Loucy (cell line): ENCODE measurements around the gene ZNF521.

Source experiments
- CTCF ChIP-seq: fragments of 200-600 bp; sonication (generic); conservative IDR thresholded peaks from 2 replicates; pipeline ENCODE4 v1.5.1; 2014; ENCODE audit warnings: mild to moderate bottlenecking, antibody characterized with exemption, low read length
- EZH2phosphoT487 ChIP-seq: fragments of 200-600 bp; IDR thresholded peaks from 2 replicates; pipeline ENCODE4 v1.6.1; 2018; ENCODE audit warnings: antibody characterized with exemption, mild to moderate bottlenecking, moderate library complexity, borderline replicate concordance

GRCh38 chr18:25349926-25350487 lies 2.0 kb downstream of the ZNF521 start:
- TF ChIP-seq CTCF (no peak), EZH2phosphoT487 (no peak)
